Measurements from ENCODE around the gene GATD1.

GATD1 gene

GRCh38 chr11:804599-804964 is 27.3 kb upstream of the GATD1 start (continued):
- TF ChIP-seq ZNF416 (tag by site-specific recombination; IDR thresholded peaks at IDR 0.05) = no peak
- peak; percentile 33; the same call in 1 of the 2 replicates for TF ChIP-seq ZNF223 (tag by site-specific recombination; IDR thresholded peaks at IDR 0.05)
- TF ChIP-seq, protein P1, sequence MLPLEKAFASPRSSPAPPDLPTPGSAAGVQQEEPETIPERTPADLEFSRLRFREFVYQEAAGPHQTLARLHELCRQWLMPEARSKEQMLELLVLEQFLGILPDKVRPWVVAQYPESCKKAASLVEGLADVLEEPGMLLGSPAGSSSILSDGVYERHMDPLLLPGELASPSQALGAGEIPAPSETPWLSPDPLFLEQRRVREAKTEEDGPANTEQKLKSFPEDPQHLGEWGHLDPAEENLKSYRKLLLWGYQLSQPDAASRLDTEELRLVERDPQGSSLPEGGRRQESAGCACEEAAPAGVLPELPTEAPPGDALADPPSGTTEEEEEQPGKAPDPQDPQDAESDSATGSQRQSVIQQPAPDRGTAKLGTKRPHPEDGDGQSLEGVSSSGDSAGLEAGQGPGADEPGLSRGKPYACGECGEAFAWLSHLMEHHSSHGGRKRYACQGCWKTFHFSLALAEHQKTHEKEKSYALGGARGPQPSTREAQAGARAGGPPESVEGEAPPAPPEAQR (tag by site-specific recombination; IDR thresholded peaks at IDR 0.05) = no peak

- Histone ChIP-seq H3K4me3 (ENCODE audit: low read depth, low read length) (peak overlapping the region; percentile 60), H3K27ac (ENCODE audit: extremely low read depth, low read depth, low read length) (peak overlapping the region; percentile 81), H3K9me3 (ENCODE audit: control insufficient read depth, insufficient read depth, low read depth, low read length) (no peaks in the 10 kb centered on the region), H3K4me1 (ENCODE audit: control insufficient read depth, insufficient read depth, low read length) (no peaks in the 10 kb centered on the region), H3K36me3 (ENCODE audit: control insufficient read depth in 2 of 2, insufficient read depth in 1 of 2, low read length in 2 of 2) (peaks cover 0 to 52% of the 10 kb centered on the region in 2 experiments; a peak in 1 of 3 replicates)
- ChIA-PET CTCF (interaction anchor here (1.0 to 1.1 kb wide), 2 partner anchors 15 to 35 kb away, joined by 3 read pairs; no protein-coding TSS in a partner anchor), POLR2A (interaction anchor here (0.6 to 5.2 kb wide), 5 partner anchors 14 to 588 kb away, joined by 3 to 42 read pairs (median 3); partner anchors contain the start of gene PNPLA2)
- TF ChIP-seq ZNF692 (tag by site-specific recombination; IDR thresholded peaks at IDR 0.05) (peak; percentile 82), KLF17 (tag by site-specific recombination; IDR thresholded peaks at IDR 0.05) (0 out of 2 replicates have a peak, but pooled peaks have one; percentile 16), GFI1B (tag by site-specific recombination; IDR thresholded peaks at IDR 0.05) (no peak), PBX3 (CRISPR knock-in tag; IDR thresholded peaks at IDR 0.05) (peak; percentile 60; the same call in 1 of the 2 replicates), ZBTB44 (tag by site-specific recombination; IDR thresholded peaks at IDR 0.05) (peak; percentile 26; the same call in 1 of the 2 replicates), ZFHX2 (tag by site-specific recombination; conservative IDR thresholded peaks at IDR 0.05) (peak; percentile 32; the same call in 1 of the 2 replicates), HIC1 (tag by site-specific recombination; IDR thresholded peaks at IDR 0.05) (peak; percentile 37; the same call in 1 of the 2 replicates), ZNF335 (tag by site-specific recombination; conservative IDR thresholded peaks at IDR 0.05) (0 out of 2 replicates have a peak, but pooled peaks have one; percentile 29), ZNF37A (tag by site-specific recombination; IDR thresholded peaks at IDR 0.05) (no peak), ZEB2 (tag by site-specific recombination; IDR thresholded peaks at IDR 0.05) (0 out of 2 replicates have a peak, but pooled peaks have one; percentile 14), TCF7L2 (IDR thresholded peaks at IDR 0.05; ENCODE audit: borderline replicate concordance, low read depth, low read length) (no peak), ZNF518A (tag by site-specific recombination; conservative IDR thresholded peaks at IDR 0.05; ENCODE audit: low read depth) (no peak), ZFP69B (tag by site-specific recombination; IDR thresholded peaks at IDR 0.05) (peak; percentile 85), ZBTB8A (tag by site-specific recombination; IDR thresholded peaks at IDR 0.05) (no peak)
These were observed 26.7 kb upstream of the GATD1 start for GRCh38 chr11:803770-804598.

Data from HEK293 (cell line).